T-cell (primary cell): ENCODE results near the gene ZNHIT3. TPM values are rescaled to one million over a fixed set of nuclear protein-coding genes. Genes with fewer than 3 reads are reported as not detected.
A peak's percentile ranks its signal among the peaks of the same experiment; 100 is the strongest.

Source experiments
- ATAC-seq, 4 experiments: fragments of 200-7000 bp in 3 of 4; fragments of 150-1000 bp in 1 of 4; cut with Tn5 transposase; replicated peaks in 1 of 4; 1 replicate in 3 of 4; 2 replicates in 1 of 4; pipeline ENCODE4 v1.10.0; 2021; ENCODE audit warnings: moderate library complexity in 3 of 4, mild to moderate bottlenecking in 2 of 4, moderate number of reproducible peaks in 1 of 4
- CTCF ChIA-PET, 2 donors: fragments of 300-600 bp; sonication (Branson Sonifier 250); formaldehyde crosslinking; loops; one replicate each; lab custom pipeline; 2022; ENCODE audit warnings: antibody characterized with exemption in 2 of 2; lab: Charles Lee
- POLR2A ChIA-PET, 2 donors: fragments of 300-600 bp; sonication (Branson Sonifier 250); formaldehyde crosslinking; loops; one replicate each; lab custom pipeline; 2022; ENCODE audit warnings: antibody characterized with exemption in 2 of 2; lab: Charles Lee
- DNase-seq, 35 experiments: peaks; one replicate each; pipeline versions ENCODE4 v3.0.0 to v3.0.0-alpha.2; 2013 to 2023
- H3K27ac ChIP-seq: one replicate; pipeline ENCODE4 v1.5.1; 2013; ENCODE audit warnings: low read length
- H3K27me3 ChIP-seq, 2 experiments: replicated peaks in 1 of 2; 1 replicate in 1 of 2; 2 replicates in 1 of 2; pipeline versions ENCODE4 v1.6.1 to v1.7.0; 2013; ENCODE audit warnings: low read length in 1 of 2, mixed read lengths in 1 of 2; ENCODE audit not compliant: control insufficient read depth in 2 of 2, insufficient read depth in 2 of 2; ENCODE audit errors: extremely low read depth in 1 of 2
- H3K36me3 ChIP-seq, 2 donors: 1 replicate in 1 of 2; 2 replicates in 1 of 2; pipeline versions ENCODE4 v1.6.1 to v1.7.0; 2013; ENCODE audit warnings: low read length in 1 of 2; ENCODE audit not compliant: control insufficient read depth in 2 of 2, insufficient read depth in 1 of 2; ENCODE audit errors: extremely low read depth in 1 of 2
- H3K4me1 ChIP-seq, 2 experiments: 1 replicate in 1 of 2; 2 replicates in 1 of 2; pipeline versions ENCODE4 v1.6.1 to v1.7.0; 2013; ENCODE audit warnings: low read length in 2 of 2, mixed read lengths in 1 of 2; ENCODE audit not compliant: insufficient read depth in 2 of 2, control insufficient read depth in 1 of 2; ENCODE audit errors: extremely low read depth in 1 of 2
- H3K4me3 ChIP-seq, 2 donors: 1 replicate in 1 of 2; 2 replicates in 1 of 2; pipeline versions ENCODE4 v1.5.1 to v1.7.0; 2013; ENCODE audit warnings: mild to moderate bottlenecking in 2 of 2, low read length in 1 of 2, moderate library complexity in 1 of 2; ENCODE audit not compliant: control insufficient read depth in 1 of 2; ENCODE audit errors: extremely low read depth in 1 of 2
- H3K9me3 ChIP-seq: 2 replicates; pipeline ENCODE4 v1.7.0; 2013
- H3K27ac Mint-ChIP-seq, 2 donors: one replicate each; pipeline ENCODE4 v1.8.0; 2020 to 2021; ENCODE audit warnings: mild to moderate bottlenecking in 2 of 2, mixed read lengths in 2 of 2
- H3K27me3 Mint-ChIP-seq, 2 donors: one replicate each; pipeline ENCODE4 v1.8.0; 2021 to 2022; ENCODE audit warnings: mixed read lengths in 2 of 2
- H3K36me3 Mint-ChIP-seq: one replicate; pipeline ENCODE4 v1.8.0; 2021; ENCODE audit warnings: mixed read lengths
- H3K4me1 Mint-ChIP-seq, 3 donors: one replicate each; pipeline ENCODE4 v1.8.0; 2020 to 2022; ENCODE audit warnings: mixed read lengths in 3 of 3, mild to moderate bottlenecking in 1 of 3
- H3K4me3 Mint-ChIP-seq, 3 donors: one replicate each; pipeline ENCODE4 v1.8.0; 2020 to 2022; ENCODE audit warnings: mild to moderate bottlenecking in 3 of 3, mixed read lengths in 3 of 3, moderate library complexity in 3 of 3
- H3K9me3 Mint-ChIP-seq, 3 donors: one replicate each; pipeline ENCODE4 v1.8.0; 2020 to 2022; ENCODE audit warnings: mixed read lengths in 3 of 3
- WGBS: methylation state at CpG from one replicate; pipeline ENCODE4 v1.1.5; 2013; ENCODE audit warnings: missing lambda C conversion rate; ENCODE audit not compliant: insufficient coverage; 5-methylcytosine and 5-hydroxymethylcytosine counted together
- total RNA-seq, 35 experiments: library from RNA in 6 of 35; stranded (reverse) in 6 of 35; fragments of 120-200 nt in 1 of 35; gene quantifications; one replicate each; pipeline versions ENCODE4 v1.2.1 to v1.2.4 and lab custom pipeline; 2013 to 2026

ZNHIT3 gene
- total RNA-seq, 5 donors from 2014 or later (not counting 1 experiment from before 2014, with no cell fraction given): 44.2 to 54.6 (median 51.3) TPM

GRCh38 chr17:36527621-36528250 is 41.3 kb downstream of the ZNHIT3 start:
- peaks cover 0 to 5% of the 10 kb centered on the region in 2 experiments for H3K4me1 ChIP-seq
- H3K27ac Mint-ChIP-seq: no peak overlapping the region
- no peak overlapping the region for H3K4me3 ChIP-seq
- H3K36me3 Mint-ChIP-seq: peaks cover 42% of the 10 kb centered on the region
- H3K4me1 Mint-ChIP-seq: peaks cover 5 to 16% (median 13%) of the 10 kb centered on the region in 3 donors
- no peak overlapping the region for H3K4me3 Mint-ChIP-seq
- no peak overlapping the region for H3K27ac ChIP-seq
- H3K27me3 ChIP-seq: no peaks in the 10 kb centered on the region
- CTCF ChIA-PET: no interaction called here
- no peaks in the 10 kb centered on the region for H3K9me3 ChIP-seq
- no peaks in the 10 kb centered on the region for H3K27me3 Mint-ChIP-seq
- 100% methylated on average over 5 of the region's 7 CpGs for WGBS
- no peak for ATAC-seq
- peaks cover 19 to 40% of the 10 kb centered on the region in 2 donors for H3K36me3 ChIP-seq
- POLR2A ChIA-PET: interaction anchor here in 1 of 2 donors (0.6 kb wide), 1 partner anchor 810 kb away, joined by 6 read pairs; no protein-coding TSS in a partner anchor
- no peaks in the 10 kb centered on the region for H3K9me3 Mint-ChIP-seq
- no peak for DNase-seq

- no peaks in the 10 kb centered on the region for H3K9me3 Mint-ChIP-seq
- CTCF ChIA-PET: no interaction called here
- peak overlapping the region in 1 of 2 donors; percentile 53 for H3K27ac Mint-ChIP-seq
- DNase-seq: no peak
- Histone ChIP-seq H3K9me3 (no peaks in the 10 kb centered on the region), H3K27me3 (no peaks in the 10 kb centered on the region), H3K4me1 (peaks cover 0 to 11% of the 10 kb centered on the region in 2 experiments), H3K4me3 (no peak overlapping the region), H3K27ac (no peak overlapping the region), H3K36me3 (peaks cover 19 to 45% of the 10 kb centered on the region in 2 donors)
- peaks cover 44% of the 10 kb centered on the region for H3K36me3 Mint-ChIP-seq
- peaks cover 10 to 18% (median 17%) of the 10 kb centered on the region in 3 donors for H3K4me1 Mint-ChIP-seq
- no peak overlapping the region for H3K4me3 Mint-ChIP-seq
- POLR2A ChIA-PET: no interaction called here
- H3K27me3 Mint-ChIP-seq: no peaks in the 10 kb centered on the region
- no peak for ATAC-seq
These were observed 42.6 kb downstream of the ZNHIT3 start for GRCh38 chr17:36529121-36529520.

GRCh38 chr17:36532435-36532975 is 46.0 kb downstream of the ZNHIT3 start:
- Mint-ChIP-seq H3K27ac (no peak overlapping the region), H3K27me3 (no peaks in the 10 kb centered on the region), H3K4me3 (peak overlapping the region; percentile 26 to 38 (median 37)), H3K36me3 (peaks cover 22% of the 10 kb centered on the region), H3K9me3 (no peaks in the 10 kb centered on the region), H3K4me1 (peaks cover 17 to 30% (median 19%) of the 10 kb centered on the region in 3 donors)
- no peaks in the 10 kb centered on the region for H3K9me3 ChIP-seq
- no peak for DNase-seq
- peaks cover 2 to 19% of the 10 kb centered on the region in 2 experiments for H3K4me1 ChIP-seq
- no peaks in the 10 kb centered on the region for H3K27me3 ChIP-seq
- H3K27ac ChIP-seq: no peak overlapping the region
- POLR2A ChIA-PET: no interaction called here
- H3K4me3 ChIP-seq: no peak overlapping the region
- ATAC-seq: no peak
- CTCF ChIA-PET: interaction anchor here in 1 of 2 donors (0.6 kb wide), 1 partner anchor 706 kb away, joined by 4 read pairs; no protein-coding TSS in a partner anchor
- H3K36me3 ChIP-seq: peaks cover 9 to 26% of the 10 kb centered on the region in 2 donors
- WGBS: no CpG with 5 or more reads among the region's 2 CpGs

- Histone ChIP-seq H3K4me1 (peaks cover 2 to 19% of the 10 kb centered on the region in 2 experiments), H3K9me3 (no peaks in the 10 kb centered on the region), H3K4me3 (peak overlapping the region; percentile 91 to 99), H3K27me3 (no peaks in the 10 kb centered on the region), H3K36me3 (peaks cover 9 to 24% of the 10 kb centered on the region in 2 donors), H3K27ac (peak overlapping the region; percentile 95)
- DNase-seq (peak in 31 of 35 experiments; percentile 10 to 66 (median 37)), ATAC-seq (peak; percentile 22 to 41 (median 28))
- H3K4me3 Mint-ChIP-seq: peak overlapping the region; percentile 94 to 99 (median 97)
- ChIA-PET CTCF (interaction anchor here (0.6 to 1.3 kb wide), 9 partner anchors 11 to 69 kb away, joined by 3 to 6 read pairs (median 3); partner anchors contain the start of genes GGNBP2 (in 1 of the 2), MRM1 (in 1 of the 2) and ZNHIT3 (in 1 of the 2)), POLR2A (interaction anchor here in 1 of 2 donors (2.6 kb wide), 1 partner anchor 12 kb away, joined by 11 read pairs; the partner anchor contains the start of gene GGNBP2)
- H3K36me3 Mint-ChIP-seq: peaks cover 19% of the 10 kb centered on the region
- H3K27ac Mint-ChIP-seq: peak overlapping the region; percentile 94 to 97
- no peaks in the 10 kb centered on the region for H3K27me3 Mint-ChIP-seq
- no peaks in the 10 kb centered on the region for H3K9me3 Mint-ChIP-seq
- WGBS: 8% methylated on average over 35 of the region's 48 CpGs
- H3K4me1 Mint-ChIP-seq: peaks cover 17 to 30% (median 19%) of the 10 kb centered on the region in 3 donors
These were observed 47.7 kb downstream of the ZNHIT3 start for GRCh38 chr17:36533935-36534839.

- Histone ChIP-seq H3K27me3 (no peaks in the 10 kb centered on the region), H3K36me3 (peaks cover 2 to 32% of the 10 kb centered on the region in 2 donors), H3K27ac (peak within 1 kb of the TSS; percentile 95), H3K4me1 (peaks cover 2 to 19% of the 10 kb centered on the region in 2 experiments), H3K4me3 (peak within 1 kb of the TSS; percentile 91 to 99), H3K9me3 (no peaks in the 10 kb centered on the region)
- Mint-ChIP-seq H3K9me3 (no peaks in the 10 kb centered on the region), H3K4me1 (peaks cover 16 to 30% (median 19%) of the 10 kb centered on the region in 3 donors), H3K36me3 (peaks cover 21% of the 10 kb centered on the region), H3K27me3 (no peaks in the 10 kb centered on the region), H3K4me3 (peak within 1 kb of the TSS; percentile 94 to 99 (median 97)), H3K27ac (peak within 1 kb of the TSS; percentile 94 to 97)
- ChIA-PET POLR2A (interaction anchor here in 1 of 2 donors (2.6 kb wide), 1 partner anchor 11 kb away, joined by 11 read pairs; the partner anchor contains the start of gene GGNBP2), CTCF (interaction anchor here (0.6 to 1.3 kb wide), 8 partner anchors 9 to 68 kb away, joined by 3 to 6 read pairs (median 3); partner anchors contain the start of genes GGNBP2 (in 1 of the 2), MRM1 (in 1 of the 2) and ZNHIT3 (in 1 of the 2))
- DNase-seq (peak; percentile 65 to 91 (median 77)), ATAC-seq (peak; percentile 83 to 86 (median 85))
- under 1% methylated on average over 73 of the region's 83 CpGs for WGBS
These were observed 48.6 kb downstream of the ZNHIT3 start, which contains the start of the genes MYO19 and PIGW for GRCh38 chr17:36534840-36535668. MYO19 (minus strand) TSS chr17:36534868; CDS start chr17:36532538, 2,330 bp downstream. PIGW (plus strand) TSS chr17:36534987; CDS start chr17:36537102, 2,115 bp downstream.
